Measurements from ENCODE around the gene LMO4.

DNA sequence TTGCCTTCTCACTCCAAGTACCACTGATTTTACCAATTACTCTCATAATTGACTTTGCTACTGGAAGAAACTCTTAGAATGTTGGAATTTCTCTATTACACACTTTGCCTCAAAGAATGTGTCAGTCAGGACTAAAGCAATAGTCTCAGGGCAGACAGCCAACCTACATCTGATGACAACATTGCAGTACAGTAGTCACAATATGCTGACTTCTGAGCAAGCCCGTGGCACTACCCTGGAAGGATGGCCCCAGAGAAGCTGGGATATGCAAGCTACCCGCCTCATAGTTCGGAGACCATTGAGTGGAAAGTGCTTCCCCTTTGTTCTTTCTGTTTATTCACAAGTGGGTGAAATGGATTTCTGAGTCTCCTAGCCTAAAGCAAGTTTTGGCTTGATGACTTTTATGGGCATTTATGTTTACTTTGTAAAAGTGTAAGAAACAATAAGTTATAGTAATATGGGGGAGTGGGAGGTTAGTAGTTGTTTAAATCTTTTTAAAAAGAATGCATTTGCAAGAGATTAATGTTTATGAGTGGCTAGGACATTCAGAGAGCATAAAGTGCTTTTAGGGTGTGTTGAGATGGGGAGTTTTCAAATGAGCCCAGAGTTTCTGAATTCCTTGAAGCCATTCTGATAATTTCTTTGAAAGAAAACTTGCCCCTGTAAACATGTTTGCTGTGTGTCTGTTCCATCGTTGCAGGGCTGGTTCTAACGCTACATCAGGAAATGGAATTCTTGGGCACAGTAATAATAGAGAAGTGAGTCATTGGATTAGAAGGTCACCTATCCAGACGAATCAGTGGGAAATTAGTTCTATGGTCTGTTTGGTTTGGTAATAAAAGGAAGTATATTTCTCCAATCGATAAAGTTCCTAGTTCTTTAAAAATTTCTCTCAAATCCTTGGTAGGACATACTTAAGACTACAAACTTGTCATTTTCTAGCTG, 63.8 kb downstream of the LMO4 start:
- TF ChIP-seq, protein P1, sequence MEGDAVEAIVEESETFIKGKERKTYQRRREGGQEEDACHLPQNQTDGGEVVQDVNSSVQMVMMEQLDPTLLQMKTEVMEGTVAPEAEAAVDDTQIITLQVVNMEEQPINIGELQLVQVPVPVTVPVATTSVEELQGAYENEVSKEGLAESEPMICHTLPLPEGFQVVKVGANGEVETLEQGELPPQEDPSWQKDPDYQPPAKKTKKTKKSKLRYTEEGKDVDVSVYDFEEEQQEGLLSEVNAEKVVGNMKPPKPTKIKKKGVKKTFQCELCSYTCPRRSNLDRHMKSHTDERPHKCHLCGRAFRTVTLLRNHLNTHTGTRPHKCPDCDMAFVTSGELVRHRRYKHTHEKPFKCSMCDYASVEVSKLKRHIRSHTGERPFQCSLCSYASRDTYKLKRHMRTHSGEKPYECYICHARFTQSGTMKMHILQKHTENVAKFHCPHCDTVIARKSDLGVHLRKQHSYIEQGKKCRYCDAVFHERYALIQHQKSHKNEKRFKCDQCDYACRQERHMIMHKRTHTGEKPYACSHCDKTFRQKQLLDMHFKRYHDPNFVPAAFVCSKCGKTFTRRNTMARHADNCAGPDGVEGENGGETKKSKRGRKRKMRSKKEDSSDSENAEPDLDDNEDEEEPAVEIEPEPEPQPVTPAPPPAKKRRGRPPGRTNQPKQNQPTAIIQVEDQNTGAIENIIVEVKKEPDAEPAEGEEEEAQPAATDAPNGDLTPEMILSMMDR (IDR thresholded peaks at IDR 0.05) = no peak
- no peak for TF ChIP-seq POLR2A (IDR thresholded peaks at IDR 0.05)

Measured in uterus (tissue), 2 donors.